Stimulated activated CD8-positive, alpha-beta memory T cell treated with anti-CD3 and anti-CD28 coated beads, Interleukin-15, amount 100 ng/mL, for 24 hours (primary cell): ENCODE measurements around the gene PHTF1.
"Not testable (repeated sequence)": the region's sequence is repeated elsewhere in the genome, so short reads cannot be mapped to it uniquely, and the experiment has no call there.

Experiments
- DNase-seq: peaks from one replicate; pipeline ENCODE4 v3.0.0-alpha.2; 2020; ENCODE audit warnings: low read depth

Gene PHTF1

GRCh38 chr1:113777561-113777960 is 18.3 kb upstream of the PHTF1 start:
- DNase-seq, result no peak

- DNase-seq, result no peak
Observed at GRCh38 chr1:113770031-113770430, 10.7 kb upstream of the PHTF1 start.

GRCh38 chr1:113769601-113769970 is 10.3 kb upstream of the PHTF1 start:
- DNase-seq, result no peak

GRCh38 chr1:113768916-113769600 is 9.8 kb upstream of the PHTF1 start:
- no peak for DNase-seq

GRCh38 chr1:113765306-113766230 is 6.3 kb upstream of the PHTF1 start:
- DNase-seq, result no peak

GRCh38 chr1:113763661-113764060 is 4.4 kb upstream of the PHTF1 start:
- no peak for DNase-seq

- no peak for DNase-seq
Observed at GRCh38 chr1:113761937-113762336, 2.7 kb upstream of the PHTF1 start.

GRCh38 chr1:113760102-113761080 is 1.1 kb upstream of the PHTF1 start:
- no peak for DNase-seq

GRCh38 chr1:113758631-113759332 is 504 bp downstream of the PHTF1 start:
- DNase-seq, result peak; percentile 26

GRCh38 chr1:113756461-113756860 is 2.8 kb downstream of the PHTF1 start:
- no peak for DNase-seq

- DNase-seq, result not testable (repeated sequence)
Observed at GRCh38 chr1:113753333-113753732, 6.0 kb downstream of the PHTF1 start.

- no peak for DNase-seq
Observed at GRCh38 chr1:113751516-113751915, 7.8 kb downstream of the PHTF1 start.

GRCh38 chr1:113751114-113751513 is 8.2 kb downstream of the PHTF1 start:
- DNase-seq, result no peak

GRCh38 chr1:113749402-113749801 is 9.9 kb downstream of the PHTF1 start:
- no peak for DNase-seq

GRCh38 chr1:113747376-113747775 is 11.9 kb downstream of the PHTF1 start:
- no peak for DNase-seq

GRCh38 chr1:113745425-113745824 is 13.9 kb downstream of the PHTF1 start:
- DNase-seq, result no peak

- DNase-seq, result no peak
Observed at GRCh38 chr1:113744114-113744513, 15.2 kb downstream of the PHTF1 start.

GRCh38 chr1:113742515-113742914 is 16.8 kb downstream of the PHTF1 start:
- DNase-seq, result no peak

GRCh38 chr1:113734357-113735055 is 24.8 kb downstream of the PHTF1 start:
- DNase-seq, result no peak

- DNase-seq, result no peak
Observed at GRCh38 chr1:113732802-113733201, 26.5 kb downstream of the PHTF1 start.

GRCh38 chr1:113721010-113721409 is 38.3 kb downstream of the PHTF1 start:
- no peak for DNase-seq
